Measurements from ENCODE around the gene ANKRD23.

ANKRD23 gene

DNA sequence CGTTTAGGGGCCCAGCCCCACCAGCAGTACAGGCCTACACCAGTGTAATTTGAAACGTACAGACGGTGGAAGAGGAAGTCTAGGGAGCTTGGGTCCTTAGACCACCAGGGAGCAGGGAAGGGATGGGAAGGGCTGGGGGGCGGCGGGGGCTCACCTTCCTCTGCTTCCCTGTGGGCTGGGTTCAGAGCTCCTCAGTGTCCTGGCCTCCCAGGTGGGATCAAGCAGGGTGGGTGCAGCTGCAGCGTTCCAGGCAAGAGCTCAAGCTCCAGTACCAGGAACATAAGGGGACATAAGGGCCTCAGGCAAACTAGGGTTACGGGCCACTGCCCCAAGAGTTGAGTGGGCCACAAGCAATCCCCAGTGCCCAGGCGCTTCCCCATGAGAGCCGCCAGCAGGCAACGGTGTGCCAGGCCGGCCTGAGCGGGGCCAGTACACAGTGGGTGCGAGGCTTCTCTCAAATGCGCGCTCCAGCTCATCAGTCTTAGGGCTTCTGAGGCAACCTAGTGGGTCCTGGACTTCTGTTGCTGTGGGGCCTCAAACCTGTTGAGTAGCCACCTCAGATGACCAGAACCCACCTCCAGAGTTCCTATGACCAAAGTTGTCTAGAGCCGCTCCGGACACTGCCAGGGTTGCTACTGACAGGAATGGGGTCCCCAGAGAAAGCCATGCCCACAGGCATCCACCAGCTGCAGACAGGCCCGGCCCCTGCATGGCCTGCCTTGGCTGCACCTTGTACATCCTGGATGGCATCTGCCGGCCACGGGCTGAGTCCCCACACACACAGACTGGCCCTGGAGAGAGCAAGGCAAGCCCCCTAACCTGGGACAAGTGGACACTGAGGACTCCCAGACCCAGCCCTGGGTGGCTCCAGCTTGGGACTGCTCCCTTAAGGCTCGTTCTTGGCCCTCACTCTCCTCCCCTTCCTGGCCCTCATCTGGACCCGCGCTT lies 5.2 kb downstream of the ANKRD23 start:
- Mint-ChIP-seq H3K4me3 (no peak overlapping the region), H3K4me1 (peaks cover 39% of the 10 kb centered on the region), H3K27me3 (ENCODE audit: low read depth, poor library complexity) (no peaks in the 10 kb centered on the region), H3K27ac (no peak overlapping the region), H3K9me3 (no peaks in the 10 kb centered on the region), H3K36me3 (ENCODE audit: low read depth) (peaks cover 23% of the 10 kb centered on the region)
- no peak for DNase-seq
- TF ChIP-seq, protein P1, sequence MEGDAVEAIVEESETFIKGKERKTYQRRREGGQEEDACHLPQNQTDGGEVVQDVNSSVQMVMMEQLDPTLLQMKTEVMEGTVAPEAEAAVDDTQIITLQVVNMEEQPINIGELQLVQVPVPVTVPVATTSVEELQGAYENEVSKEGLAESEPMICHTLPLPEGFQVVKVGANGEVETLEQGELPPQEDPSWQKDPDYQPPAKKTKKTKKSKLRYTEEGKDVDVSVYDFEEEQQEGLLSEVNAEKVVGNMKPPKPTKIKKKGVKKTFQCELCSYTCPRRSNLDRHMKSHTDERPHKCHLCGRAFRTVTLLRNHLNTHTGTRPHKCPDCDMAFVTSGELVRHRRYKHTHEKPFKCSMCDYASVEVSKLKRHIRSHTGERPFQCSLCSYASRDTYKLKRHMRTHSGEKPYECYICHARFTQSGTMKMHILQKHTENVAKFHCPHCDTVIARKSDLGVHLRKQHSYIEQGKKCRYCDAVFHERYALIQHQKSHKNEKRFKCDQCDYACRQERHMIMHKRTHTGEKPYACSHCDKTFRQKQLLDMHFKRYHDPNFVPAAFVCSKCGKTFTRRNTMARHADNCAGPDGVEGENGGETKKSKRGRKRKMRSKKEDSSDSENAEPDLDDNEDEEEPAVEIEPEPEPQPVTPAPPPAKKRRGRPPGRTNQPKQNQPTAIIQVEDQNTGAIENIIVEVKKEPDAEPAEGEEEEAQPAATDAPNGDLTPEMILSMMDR (IDR thresholded peaks at IDR 0.05) = no peak

DNA sequence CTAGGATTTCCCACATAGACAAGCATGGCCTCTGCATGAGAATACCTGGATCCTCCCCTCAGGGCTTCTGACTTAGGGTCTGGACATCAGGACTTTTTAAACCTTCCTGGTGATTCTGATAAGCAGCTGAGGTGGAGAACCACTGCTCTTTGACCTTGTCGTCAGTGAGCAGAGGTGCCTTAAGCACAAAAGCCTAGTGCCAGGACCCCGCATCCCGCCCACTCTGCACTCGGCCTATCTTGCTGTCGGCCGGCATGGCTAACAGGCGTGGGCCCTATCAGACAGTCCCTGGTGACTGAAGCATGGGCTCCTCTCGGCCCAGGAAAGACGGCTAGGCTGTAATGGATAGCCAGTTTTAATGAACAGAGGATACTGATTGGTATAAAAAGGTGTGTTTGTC lies 6.2 kb downstream of the ANKRD23 start:
- Mint-ChIP-seq H3K9me3 (no peaks in the 10 kb centered on the region), H3K36me3 (ENCODE audit: low read depth) (peaks cover 29% of the 10 kb centered on the region), H3K4me1 (peaks cover 39% of the 10 kb centered on the region), H3K4me3 (no peak overlapping the region), H3K27me3 (ENCODE audit: low read depth, poor library complexity) (no peaks in the 10 kb centered on the region), H3K27ac (no peak overlapping the region)
- TF ChIP-seq, protein P1 (IDR thresholded peaks at IDR 0.05) = no peak
- DNase-seq = no peak

DNA sequence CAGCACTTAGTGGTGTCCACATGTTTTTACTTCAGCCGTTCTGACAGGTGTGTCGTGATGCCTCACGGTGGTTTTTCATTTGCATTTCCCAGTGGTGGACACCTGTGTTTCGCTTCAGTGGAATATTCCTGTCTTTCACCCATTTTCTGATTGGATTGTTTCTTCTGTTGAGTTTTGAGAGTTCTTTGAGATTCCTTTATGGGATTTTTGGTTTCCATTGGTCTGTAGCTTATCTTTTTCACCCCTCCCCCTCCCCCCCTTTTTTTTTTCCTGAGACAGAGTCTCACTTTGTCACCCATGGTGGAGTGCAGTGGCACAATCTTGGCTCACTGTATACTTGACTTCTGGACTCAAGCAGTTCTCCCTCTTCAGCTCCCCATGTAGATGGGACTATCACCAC lies 8.0 kb downstream of the ANKRD23 start:
- H3K4me3 Mint-ChIP-seq = no peak overlapping the region
- H3K27me3 Mint-ChIP-seq (ENCODE audit: low read depth, poor library complexity) = peaks cover 2% of the 10 kb centered on the region
- no peak for DNase-seq
- H3K4me1 Mint-ChIP-seq = peaks cover 39% of the 10 kb centered on the region
- peak overlapping the region; percentile 39 for H3K27ac Mint-ChIP-seq
- H3K36me3 Mint-ChIP-seq (ENCODE audit: low read depth) = peaks cover 43% of the 10 kb centered on the region
- no peaks in the 10 kb centered on the region for H3K9me3 Mint-ChIP-seq
- TF ChIP-seq, protein P1 (IDR thresholded peaks at IDR 0.05) = no peak

DNA sequence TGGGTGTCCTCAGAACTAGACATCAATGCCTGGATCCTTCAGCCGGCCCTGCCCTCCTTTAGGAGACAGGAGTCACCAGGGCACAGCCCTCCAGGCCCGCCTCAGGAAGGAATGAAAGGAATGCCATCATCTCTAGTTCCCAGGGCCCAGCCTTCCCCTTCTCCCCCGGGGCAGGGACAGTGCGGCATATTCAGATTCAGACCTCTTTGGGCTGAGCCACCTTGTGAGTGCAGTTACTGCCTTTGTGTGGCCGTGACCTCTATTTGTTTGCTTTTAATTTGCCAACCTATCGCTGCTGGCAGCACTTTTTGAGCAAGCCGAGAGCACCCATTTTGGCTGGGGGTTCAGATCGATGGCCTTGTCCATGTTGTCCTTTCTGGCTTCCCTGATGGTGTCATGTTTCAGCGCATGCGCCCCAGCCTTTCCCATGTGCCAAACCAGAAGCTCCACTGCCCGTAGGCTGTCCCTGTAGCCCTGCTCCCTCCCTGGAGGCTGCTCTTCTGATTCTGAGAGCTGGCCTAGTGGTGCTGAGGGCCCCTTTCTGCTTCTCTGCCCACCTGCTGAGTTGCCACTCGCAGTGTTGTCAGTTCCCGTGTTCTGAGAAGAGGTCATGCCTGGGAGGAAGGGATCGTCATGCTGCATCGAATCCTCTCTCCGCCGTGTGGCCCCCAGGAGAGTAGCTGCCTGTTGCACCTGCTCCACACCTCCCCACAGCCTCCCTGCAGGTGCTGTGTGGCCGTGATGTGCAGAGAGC lies 10.9 kb downstream of the ANKRD23 start:
- Mint-ChIP-seq H3K36me3 (ENCODE audit: low read depth) (peaks cover 68% of the 10 kb centered on the region), H3K27me3 (ENCODE audit: low read depth, poor library complexity) (peaks cover 2% of the 10 kb centered on the region), H3K27ac (peak overlapping the region; percentile 99), H3K4me3 (peak overlapping the region; percentile 71), H3K9me3 (no peaks in the 10 kb centered on the region), H3K4me1 (peaks cover 32% of the 10 kb centered on the region)
- peak; percentile 86 for DNase-seq
- TF ChIP-seq, protein P1 (IDR thresholded peaks at IDR 0.05) = no peak

DNA sequence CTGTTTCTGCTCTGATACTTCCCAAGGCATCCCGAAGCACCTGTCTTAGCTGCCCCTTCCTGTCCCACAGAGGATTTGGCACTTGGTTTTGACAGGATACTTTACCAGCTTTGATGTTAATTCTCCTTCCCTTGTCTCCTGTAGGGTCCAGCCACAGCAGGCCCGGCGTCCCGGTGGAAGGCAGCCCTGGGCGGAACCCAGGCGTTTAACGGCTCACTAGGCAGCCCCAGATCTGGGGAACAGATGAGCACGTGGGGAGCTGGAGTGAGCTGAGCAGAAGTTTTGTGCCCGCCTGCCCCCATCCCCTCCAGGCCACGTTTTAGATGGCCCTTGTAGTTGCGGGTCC lies 11.4 kb downstream of the ANKRD23 start:
- Mint-ChIP-seq H3K36me3 (ENCODE audit: low read depth) (peaks cover 68% of the 10 kb centered on the region), H3K27ac (peak overlapping the region; percentile 69), H3K4me1 (peaks cover 30% of the 10 kb centered on the region), H3K4me3 (no peak overlapping the region), H3K27me3 (ENCODE audit: low read depth, poor library complexity) (peaks cover 2% of the 10 kb centered on the region), H3K9me3 (no peaks in the 10 kb centered on the region)
- TF ChIP-seq, protein P1 (IDR thresholded peaks at IDR 0.05) = no peak
- no peak for DNase-seq

Measured in nephron progenitor cell (in vitro differentiated cells).